GM12878 (cell line): Measurements from ENCODE around the gene PTCD3. TPM values are rescaled to one million over a fixed set of nuclear protein-coding genes. Genes with fewer than 3 reads are reported as not detected.

Experiments used
- ATAC-seq: fragments of 200-7000 bp; cut with Tn5 transposase; 3 replicates; pipeline ENCODE4 v1.9.1; 2020; ENCODE audit warnings: mild to moderate bottlenecking, moderate library complexity
- BruUV-seq: library from RNA; stranded (reverse); fragments of 400-500 nt; replicated peaks from 2 replicates; lab custom pipeline; 2021; lab: Mats Ljungman, UMichigan
- CTCF ChIA-PET: fragments of 300-600 bp; sonication (Branson Sonifier 250); formaldehyde crosslinking; extraction: SDS; loops from one replicate; lab custom pipeline; 2021; ENCODE audit warnings: inconsistent platforms; lab: Yijun Ruan, JAX
- POLR2A ChIA-PET: fragments of 350-600 bp; formaldehyde crosslinking; extraction: SDS; loops from one replicate; lab custom pipeline; 2021; ENCODE audit warnings: inconsistent platforms; lab: Charles Lee
- RAD21 ChIA-PET: fragments of 300-600 bp; sonication (Branson Sonifier 250); formaldehyde crosslinking; loops from one replicate; lab custom pipeline; 2023; ENCODE audit warnings: antibody characterized with exemption; ENCODE audit not compliant: unreplicated experiment; lab: Charles Lee
- SMC1A ChIA-PET: fragments of 300-600 bp; sonication (Branson Sonifier 250); formaldehyde crosslinking; loops from one replicate; lab custom pipeline; 2023; ENCODE audit not compliant: unreplicated experiment, uncharacterized antibody; lab: Charles Lee
- DNase-seq: peaks from one replicate; pipeline ENCODE4 v3.0.0-alpha.2; 2011; ENCODE audit warnings: low read depth, low spot score
- FAIRE-seq: peaks from 3 replicates; lab custom pipeline; 2011; peaks lifted over from hg19 to GRCh38; lab: Jason Lieb, UNC
- H2AFZ ChIP-seq: 2 replicates; pipeline ENCODE4 v1.6.0; 2011; ENCODE audit warnings: low read depth, low read length, control low read depth; ENCODE audit not compliant: control insufficient read depth
- H3K27ac ChIP-seq: 2 replicates; pipeline ENCODE4 v1.5.1; 2011; ENCODE audit warnings: control low read depth; ENCODE audit not compliant: control insufficient read depth, insufficient read depth
- H3K27me3 ChIP-seq, 2 experiments: replicated peaks in 1 of 2; 2 replicates each; pipeline versions ENCODE4 v1.6.0 to v1.6.1; 2011; ENCODE audit warnings: low read length in 1 of 2; ENCODE audit not compliant: control insufficient read depth in 2 of 2, insufficient read depth in 2 of 2
- H3K36me3 ChIP-seq, 2 experiments: 2 replicates each; pipeline ENCODE4 v1.5.1; 2011; ENCODE audit warnings: low read length in 1 of 2; ENCODE audit not compliant: control insufficient read depth in 2 of 2, insufficient read depth in 2 of 2
- H3K4me1 ChIP-seq: 2 replicates; pipeline ENCODE4 v1.6.1; 2011; ENCODE audit warnings: mild to moderate bottlenecking, low read length, moderate library complexity, mixed read lengths; ENCODE audit not compliant: control insufficient read depth, insufficient read depth
- H3K4me2 ChIP-seq: 2 replicates; pipeline ENCODE4 v1.6.0; 2011; ENCODE audit warnings: control low read depth; ENCODE audit not compliant: control insufficient read depth, insufficient read depth
- H3K4me3 ChIP-seq: fragments of 200-600 bp; sonication (generic); 2 replicates; pipeline ENCODE4 v1.5.1; 2016
- H3K79me2 ChIP-seq: 2 replicates; pipeline ENCODE4 v1.6.0; 2011; ENCODE audit warnings: low read length; ENCODE audit not compliant: control insufficient read depth, insufficient read depth
- H3K9ac ChIP-seq: 2 replicates; pipeline ENCODE4 v1.8.0; 2011; ENCODE audit warnings: low read length, control low read depth, mixed read lengths; ENCODE audit not compliant: control insufficient read depth, insufficient read depth
- H3K9me3 ChIP-seq: replicated peaks from 3 replicates; pipeline ENCODE4 v1.5.1; 2011; ENCODE audit warnings: mild to moderate bottlenecking, low read length; ENCODE audit not compliant: control insufficient read depth, insufficient read depth
- H4K20me1 ChIP-seq: 2 replicates; pipeline ENCODE4 v1.6.0; 2011; ENCODE audit not compliant: control insufficient read depth, insufficient read depth
- ASH2L ChIP-seq: fragments of 300-600, 200-600 bp; sonication (generic); IDR thresholded peaks from 2 replicates; pipeline ENCODE4 v1.6.1; 2017; ENCODE audit warnings: low read depth, mild to moderate bottlenecking, borderline replicate concordance
- DPF2 ChIP-seq: fragments of 450-650 bp; IDR thresholded peaks from 2 replicates; pipeline ENCODE4 v1.6.1; 2017; ENCODE audit warnings: mild to moderate bottlenecking
- NFXL1 ChIP-seq: fragments of 450-650 bp; IDR thresholded peaks from 2 replicates; pipeline ENCODE4 v1.6.1; 2017; ENCODE audit warnings: antibody characterized with exemption, mild to moderate bottlenecking, borderline replicate concordance
- STAT3 ChIP-seq: IDR thresholded peaks from 2 replicates; pipeline ENCODE4 v1.6.1; 2011; ENCODE audit warnings: low read depth, low read length, improper control_type of control experiment
- SUZ12 ChIP-seq: fragments of 200-600 bp; sonication (generic); IDR thresholded peaks from one replicate; pipeline ENCODE4 v1.6.1; 2018; ENCODE audit warnings: antibody characterized with exemption, mild to moderate bottlenecking; ENCODE audit not compliant: unreplicated experiment
- TBL1XR1 ChIP-seq: IDR thresholded peaks from 2 replicates; pipeline ENCODE4 v1.6.1; 2012; ENCODE audit warnings: low read depth, low read length, improper control_type of control experiment
- TCF3 ChIP-seq: IDR thresholded peaks from 2 replicates; pipeline ENCODE4 v1.6.1; 2012; ENCODE audit warnings: low read depth, mild to moderate bottlenecking, low read length, borderline replicate concordance; ENCODE audit not compliant: insufficient read depth
- ZNF274 ChIP-seq: IDR thresholded peaks from one replicate; pipeline ENCODE4 v1.8.0; 2011; ENCODE audit not compliant: insufficient read length, insufficient read depth
- WGBS: methylation state at CpG from one replicate; pipeline ENCODE4 v1.1.6; 2016; ENCODE audit warnings: low lambda C conversion rate; ENCODE audit not compliant: insufficient replicate concordance, insufficient coverage; ENCODE audit errors: missing lambda C conversion rate; 5-methylcytosine and 5-hydroxymethylcytosine counted together
- in situ Hi-C: fragments of 300-500 bp; cut with MboI; formaldehyde crosslinking; loops from 9 replicates; pipeline ENCODE4 v1.14.3; 2018; ENCODE audit warnings: mixed read lengths
- intact Hi-C: fragments of 100-400 bp; cut with micrococcal nuclease; formaldehyde crosslinking; loops from one replicate; pipeline ENCODE4 v1.14.2; 2022; ENCODE audit not compliant: unreplicated experiment
- polyA plus RNA-seq, 11 experiments: library from polyadenylated mRNA; depleted of rRNA in 4 of 11; unstranded in 6 of 11; stranded (reverse) in 5 of 11; fragments of >200 nt; fragmentation: Nextera tagmentation in 4 of 11; fragmentation: Illumina TruSeq in 1 of 11; extraction: Ambion mirVana in 4 of 11; extraction: Trizol in 1 of 11; gene quantifications; 1 replicate in 1 of 11; 2 replicates in 10 of 11; pipeline versions ENCODE4 v1.2.1 to v1.2.3, GENCODE V29; 2011 to 2016; ENCODE audit warnings: inconsistent platforms in 2 of 11, missing spikeins in 2 of 11, low read depth in 1 of 11
- total RNA-seq, 4 experiments: library from RNA; depleted of rRNA in 3 of 4; stranded (reverse); fragments of >200 nt in 3 of 4; fragmentation: Illumina TruSeq in 1 of 4; extraction: Trizol in 1 of 4; gene quantifications; 2 replicates each; pipeline versions ENCODE4 v1.2.1 to v1.2.3, GENCODE V29; 2013 to 2021
- TF ChIP-seq, protein P1 (sequence below): IDR thresholded peaks from 2 replicates; pipeline ENCODE4 v1.6.1; 2012; ENCODE audit warnings: low read depth, low read length, improper control_type of control experiment
- TF ChIP-seq, protein P2 (sequence below): fragments of 450-650 bp; IDR thresholded peaks from 2 replicates; pipeline ENCODE4 v1.6.1; 2014; ENCODE audit warnings: mild to moderate bottlenecking

The PTCD3 gene
- total and polyA plus RNA-seq, 10 of the 15 experiments (the other 5 are each of a cell fraction or from before 2014, with no cell fraction given): 44.7 to 177 (median 127) TPM

DNA sequence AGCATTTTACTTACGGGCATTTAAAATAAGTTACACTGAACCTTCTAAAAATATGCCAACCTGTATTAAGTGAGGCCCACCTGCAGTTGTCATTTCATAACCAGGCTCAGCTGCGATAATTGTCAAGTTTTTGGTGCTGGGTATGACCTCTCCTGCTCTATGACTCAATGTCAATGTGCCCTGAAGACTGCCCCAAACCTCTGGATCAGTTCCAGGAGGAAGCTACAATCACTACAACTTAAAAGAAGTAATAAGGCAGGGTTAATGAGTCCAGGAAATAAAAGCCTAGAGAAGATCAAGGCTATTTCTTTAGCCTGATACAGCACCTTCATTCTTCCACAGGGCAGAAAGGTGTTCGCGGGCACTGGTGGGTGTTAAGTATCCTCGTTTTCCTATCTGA is 23.3 kb upstream of the PTCD3 start:
- no peaks in the 10 kb centered on the region for H4K20me1 ChIP-seq
- ChIA-PET SMC1A (interaction anchor here (0.9 to 9.1 kb wide), 2 partner anchors 254 to 263 kb away, joined by 3 to 286 read pairs; no protein-coding TSS in a partner anchor), POLR2A (interaction anchor here (0.6 to 1.3 kb wide), 3 partner anchors 23 to 255 kb away, joined by 3 to 5 read pairs (median 3); partner anchors contain the start of genes IMMT, POLR1A and PTCD3), RAD21 (interaction anchor here (1.3 kb wide), 1 partner anchor 256 kb away, joined by 5 read pairs; no protein-coding TSS in a partner anchor), CTCF (interaction anchor here (0.7 to 12.2 kb wide), 4 partner anchors 247 to 398 kb away, joined by 3 to 458 read pairs (median 3); no protein-coding TSS in a partner anchor)
- H3K4me1 ChIP-seq: peaks cover 14% of the 10 kb centered on the region
- DNase-seq (no peak), FAIRE-seq (no peak), ATAC-seq (no peak)
- in situ Hi-C loops (no loop called here), intact Hi-C loops (no loop called here)
- TF ChIP-seq, protein P1, sequence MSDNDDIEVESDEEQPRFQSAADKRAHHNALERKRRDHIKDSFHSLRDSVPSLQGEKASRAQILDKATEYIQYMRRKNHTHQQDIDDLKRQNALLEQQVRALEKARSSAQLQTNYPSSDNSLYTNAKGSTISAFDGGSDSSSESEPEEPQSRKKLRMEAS: no peak
- TF ChIP-seq TBL1XR1 (no peak), NFXL1 (no peak), STAT3 (no peak), ASH2L (no peak), SUZ12 (no peak), ZNF274 (no peak), DPF2 (no peak), TCF3 (no peak)
- TF ChIP-seq, protein P2, sequence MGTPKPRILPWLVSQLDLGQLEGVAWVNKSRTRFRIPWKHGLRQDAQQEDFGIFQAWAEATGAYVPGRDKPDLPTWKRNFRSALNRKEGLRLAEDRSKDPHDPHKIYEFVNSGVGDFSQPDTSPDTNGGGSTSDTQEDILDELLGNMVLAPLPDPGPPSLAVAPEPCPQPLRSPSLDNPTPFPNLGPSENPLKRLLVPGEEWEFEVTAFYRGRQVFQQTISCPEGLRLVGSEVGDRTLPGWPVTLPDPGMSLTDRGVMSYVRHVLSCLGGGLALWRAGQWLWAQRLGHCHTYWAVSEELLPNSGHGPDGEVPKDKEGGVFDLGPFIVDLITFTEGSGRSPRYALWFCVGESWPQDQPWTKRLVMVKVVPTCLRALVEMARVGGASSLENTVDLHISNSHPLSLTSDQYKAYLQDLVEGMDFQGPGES: no peak
- no peak overlapping the region for H3K4me3 ChIP-seq
- H3K27me3 ChIP-seq: no peaks in the 10 kb centered on the region
- no peak overlapping the region for H3K27ac ChIP-seq
- H3K4me2 ChIP-seq: no peak overlapping the region
- H2AFZ ChIP-seq: no peak overlapping the region
- 97% methylated on average over 5 of the region's 5 CpGs for WGBS
- peaks cover 12 to 13% of the 10 kb centered on the region in 2 experiments for H3K36me3 ChIP-seq
- no peaks in the 10 kb centered on the region for H3K79me2 ChIP-seq
- H3K9ac ChIP-seq: no peak overlapping the region
- BruUV-seq: no TSS peak
- H3K9me3 ChIP-seq: no peaks in the 10 kb centered on the region; the same call in 2 of the 3 replicates
